SK-N-SH (cell line): ENCODE measurements around the gene GJD3. TPM values are rescaled to one million over a fixed set of nuclear protein-coding genes. Genes with fewer than 3 reads are reported as not detected.
"Not testable (repeated sequence)": the region's sequence is repeated elsewhere in the genome, so short reads cannot be mapped to it uniquely, and the experiment has no call there.

Source experiments
- CTCF ChIA-PET: fragments of 300-600, 350-600 bp; formaldehyde crosslinking; extraction: SDS; loops from one replicate; lab custom pipeline; 2021; lab: Yijun Ruan, JAX
- POLR2A ChIA-PET: fragments of 350-600 bp; sonication (Branson Sonifier 250); formaldehyde crosslinking; extraction: SDS; loops from one replicate; lab custom pipeline; 2020; ENCODE audit warnings: antibody characterized with exemption, inconsistent platforms; lab: Yijun Ruan, JAX
- DNase-seq: peaks from one replicate; pipeline ENCODE4 v3.0.0; 2012
- H2AFZ ChIP-seq: fragments of 200-600 bp; sonication (generic); 2 replicates; pipeline ENCODE4 v1.8.1; 2016; ENCODE audit warnings: antibody characterized with exemption, mild to moderate bottlenecking, low read depth
- H3F3A ChIP-seq: fragments of 200-600 bp; sonication (generic); replicated peaks from 2 replicates; pipeline ENCODE3; 2016; ENCODE audit warnings: antibody characterized with exemption, mild to moderate bottlenecking; ENCODE audit not compliant: insufficient read depth
- H3K27ac ChIP-seq, 2 experiments: fragments of 200-500 bp in 1 of 2; fragments of 200-600 bp in 1 of 2; sonication (Bioruptor generic) in 1 of 2; sonication (generic), shearing (Covaris generic) in 1 of 2; 2 replicates each; pipeline versions ENCODE4 v1.5.1 to v1.6.1; 2014 to 2016; ENCODE audit warnings: low read depth in 2 of 2, inconsistent platforms in 1 of 2, low read length in 1 of 2, mild to moderate bottlenecking in 1 of 2, mixed read lengths in 1 of 2
- H3K27me3 ChIP-seq: fragments of 200-600 bp; sonication (generic), shearing (Covaris generic); 2 replicates; pipeline ENCODE4 v1.6.1; 2016; ENCODE audit warnings: mixed run types; ENCODE audit not compliant: insufficient read depth
- H3K36me3 ChIP-seq, 2 experiments: fragments of 200-500 bp in 1 of 2; fragments of 200-600 bp in 1 of 2; sonication (Bioruptor generic) in 1 of 2; sonication (generic) in 1 of 2; replicated peaks in 1 of 2; 2 replicates each; pipeline versions ENCODE3 to v1.5.1; 2014 to 2016; ENCODE audit warnings: low read length in 1 of 2, mild to moderate bottlenecking in 1 of 2; ENCODE audit not compliant: insufficient read depth in 2 of 2, control insufficient read depth in 1 of 2
- H3K4me1 ChIP-seq, 2 experiments: fragments of 200-500 bp in 1 of 2; fragments of 200-600 bp in 1 of 2; sonication (Bioruptor generic) in 1 of 2; sonication (generic), shearing (Covaris generic) in 1 of 2; 2 replicates each; pipeline versions ENCODE4 v1.5.1 to v1.6.1; 2014 to 2016; ENCODE audit warnings: low read depth in 1 of 2, low read length in 1 of 2, mixed run types in 1 of 2; ENCODE audit not compliant: insufficient read depth in 2 of 2, control insufficient read depth in 1 of 2
- H3K4me2 ChIP-seq: fragments of 200-600 bp; sonication (generic), shearing (Covaris generic); 2 replicates; pipeline ENCODE4 v1.6.1; 2017; ENCODE audit warnings: mixed run types
- H3K4me3 ChIP-seq, 2 experiments: fragments of 200-500 bp in 1 of 2; fragments of 200-600 bp in 1 of 2; sonication (Bioruptor generic) in 1 of 2; sonication (generic), shearing (Covaris generic) in 1 of 2; 2 replicates each; pipeline versions ENCODE4 v1.5.1 to v1.8.1; 2014 to 2016; ENCODE audit warnings: low read depth in 2 of 2, inconsistent platforms in 1 of 2, low read length in 1 of 2, mild to moderate bottlenecking in 1 of 2, mixed read lengths in 1 of 2, moderate library complexity in 1 of 2
- H3K79me2 ChIP-seq: fragments of 200-600 bp; sonication (generic); 2 replicates; pipeline ENCODE4 v1.8.1; 2017; ENCODE audit warnings: mild to moderate bottlenecking; ENCODE audit not compliant: insufficient read depth
- H3K9ac ChIP-seq: fragments of 200-600 bp; sonication (generic); 2 replicates; pipeline ENCODE4 v1.6.1; 2017; ENCODE audit warnings: mixed run types
- H3K9me2 ChIP-seq: fragments of 200-600 bp; sonication (generic); 2 replicates; pipeline ENCODE4 v1.6.1; 2017; ENCODE audit warnings: mixed run types
- H3K9me3 ChIP-seq: fragments of 200-600 bp; sonication (generic); 2 replicates; pipeline ENCODE4 v1.6.1; 2017; ENCODE audit warnings: mixed run types, mild to moderate bottlenecking, moderate library complexity
- H4K20me1 ChIP-seq: fragments of 200-600 bp; sonication (generic); 2 replicates; pipeline ENCODE4 v1.6.1; 2017; ENCODE audit warnings: mild to moderate bottlenecking, mixed run types; ENCODE audit not compliant: insufficient read depth
- CHD2 ChIP-seq: fragments of 150-350 bp; IDR thresholded peaks from 2 replicates; pipeline ENCODE4 v1.6.1; 2018; ENCODE audit warnings: low read length; ENCODE audit not compliant: partially characterized antibody
- EZH2phosphoT487 ChIP-seq: fragments of 200-600 bp; sonication (generic); IDR thresholded peaks from 2 replicates; pipeline ENCODE4 v1.6.1; 2017; ENCODE audit warnings: low read depth, mixed run types, mild to moderate bottlenecking, antibody characterized with exemption, moderate library complexity, borderline replicate concordance
- FOXM1 ChIP-seq: IDR thresholded peaks from 2 replicates; pipeline ENCODE4 v1.4.0; 2012; ENCODE audit warnings: low read depth, mild to moderate bottlenecking
- MAX ChIP-seq: IDR thresholded peaks from 2 replicates; pipeline ENCODE4 v1.4.0; 2012; ENCODE audit warnings: low read depth
- MEF2A ChIP-seq: IDR thresholded peaks from 2 replicates; pipeline ENCODE4 v1.4.0; 2012; ENCODE audit warnings: low read depth, borderline replicate concordance
- NFIC ChIP-seq: IDR thresholded peaks from 2 replicates; pipeline ENCODE4 v1.4.0; 2012; ENCODE audit warnings: borderline replicate concordance
- POLR2AphosphoS5 ChIP-seq: IDR thresholded peaks from 2 replicates; pipeline ENCODE4 v1.6.1; 2012; ENCODE audit warnings: low read depth, low read length
- RXRA ChIP-seq: IDR thresholded peaks from 2 replicates; pipeline ENCODE4 v1.4.0; 2012; ENCODE audit warnings: low read depth, mild to moderate bottlenecking, borderline replicate concordance
- SIN3A ChIP-seq: IDR thresholded peaks from 2 replicates; pipeline ENCODE4 v1.6.1; 2012; ENCODE audit warnings: low read depth, mild to moderate bottlenecking, low read length, moderate library complexity, borderline replicate concordance
- TEAD4 ChIP-seq: IDR thresholded peaks from 2 replicates; pipeline ENCODE4 v1.4.0; 2012; ENCODE audit warnings: mild to moderate bottlenecking, borderline replicate concordance; ENCODE audit not compliant: insufficient read depth
- WGBS: methylation state at CpG from one replicate; pipeline ENCODE4 v1.1.6; 2017; ENCODE audit warnings: low lambda C conversion rate; 5-methylcytosine and 5-hydroxymethylcytosine counted together
- polyA plus RNA-seq, 3 experiments: library from polyadenylated mRNA; depleted of rRNA; stranded (reverse); fragments of >200 nt; gene quantifications; 2 replicates each; pipeline ENCODE4 v1.2.3, GENCODE V29; 2012
- TF ChIP-seq, protein P1 (sequence below): fragments of 150-350 bp; IDR thresholded peaks from 2 replicates; pipeline ENCODE4 v1.6.1; 2016; ENCODE audit warnings: mild to moderate bottlenecking, low read depth, low read length

Gene GJD3, protein sequence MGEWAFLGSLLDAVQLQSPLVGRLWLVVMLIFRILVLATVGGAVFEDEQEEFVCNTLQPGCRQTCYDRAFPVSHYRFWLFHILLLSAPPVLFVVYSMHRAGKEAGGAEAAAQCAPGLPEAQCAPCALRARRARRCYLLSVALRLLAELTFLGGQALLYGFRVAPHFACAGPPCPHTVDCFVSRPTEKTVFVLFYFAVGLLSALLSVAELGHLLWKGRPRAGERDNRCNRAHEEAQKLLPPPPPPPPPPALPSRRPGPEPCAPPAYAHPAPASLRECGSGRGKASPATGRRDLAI
- polyA plus RNA-seq (2012; rRNA removed) = not detected in 2 replicates
- polyA plus RNA-seq (2012; cell fraction: cytosol; rRNA removed) = not detected in 2 replicates
- polyA plus RNA-seq (2012; cell fraction: nucleus; rRNA removed) = not detected in 2 replicates

DNA sequence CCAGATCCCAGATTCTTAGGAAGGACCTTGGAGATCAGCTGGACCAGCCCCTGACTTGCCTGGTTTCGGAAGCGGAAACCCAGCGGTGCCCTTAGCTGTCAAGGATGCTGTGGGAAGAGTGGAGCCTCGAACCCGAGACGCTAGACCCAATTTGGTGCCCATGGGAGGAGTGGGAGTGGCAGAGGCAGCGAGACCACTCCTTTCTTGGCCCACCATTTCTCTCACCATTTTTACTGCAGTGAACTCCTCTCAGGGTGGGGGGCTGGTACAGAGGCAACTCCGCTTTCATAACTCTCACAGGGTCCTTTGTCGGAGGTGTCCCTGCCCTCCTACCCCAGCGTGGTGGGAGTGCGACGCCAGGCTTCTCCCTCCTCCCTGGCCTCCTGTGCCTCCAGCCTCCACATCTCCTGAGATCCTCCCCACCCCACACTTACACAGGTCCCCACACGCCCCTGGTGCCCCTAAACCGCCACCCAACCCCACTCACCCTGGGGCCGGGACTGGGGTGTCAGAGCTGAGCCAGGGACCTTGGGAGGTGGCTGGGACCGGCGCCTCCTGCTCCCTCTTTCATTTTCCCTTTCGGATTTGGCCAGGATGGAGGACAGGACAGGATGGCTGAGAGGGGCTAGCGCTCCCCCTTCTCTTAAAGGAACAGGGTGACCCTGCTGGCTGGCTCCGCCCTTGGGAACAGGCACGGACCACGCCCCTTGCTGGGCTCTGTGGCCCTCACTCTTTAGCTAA, at the start of gene GJD3:
Gene GJD3 (minus strand): TSS at position 617 of the 741 bp plus-strand sequence. CDS start 922 bp downstream, outside the sequence.
- H3K4me2 ChIP-seq = peak within 1 kb of the TSS; percentile 76; the same call in 1 of the 2 replicates
- no peaks in the 10 kb centered on the region for H3F3A ChIP-seq
- TF ChIP-seq MAX (no peak), RXRA (no peak), POLR2AphosphoS5 (no peak), NFIC (no peak), FOXM1 (no peak), TEAD4 (no peak), MEF2A (no peak), EZH2phosphoT487 (no peak), CHD2 (no peak), SIN3A (no peak)
- TF ChIP-seq, protein P1, sequence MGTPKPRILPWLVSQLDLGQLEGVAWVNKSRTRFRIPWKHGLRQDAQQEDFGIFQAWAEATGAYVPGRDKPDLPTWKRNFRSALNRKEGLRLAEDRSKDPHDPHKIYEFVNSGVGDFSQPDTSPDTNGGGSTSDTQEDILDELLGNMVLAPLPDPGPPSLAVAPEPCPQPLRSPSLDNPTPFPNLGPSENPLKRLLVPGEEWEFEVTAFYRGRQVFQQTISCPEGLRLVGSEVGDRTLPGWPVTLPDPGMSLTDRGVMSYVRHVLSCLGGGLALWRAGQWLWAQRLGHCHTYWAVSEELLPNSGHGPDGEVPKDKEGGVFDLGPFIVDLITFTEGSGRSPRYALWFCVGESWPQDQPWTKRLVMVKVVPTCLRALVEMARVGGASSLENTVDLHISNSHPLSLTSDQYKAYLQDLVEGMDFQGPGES = no peak
- H4K20me1 ChIP-seq = no peaks in the 10 kb centered on the region
- peaks cover 0 to 15% of the 10 kb centered on the region in 2 experiments; a peak in 1 of 4 replicates for H3K4me1 ChIP-seq
- ChIA-PET CTCF (interaction anchor here (0.8 to 57.6 kb wide), 12 partner anchors 9 to 194 kb away, joined by 3 to 1706 read pairs (median 8); partner anchors contain the start of genes CCR7, CDC6, RARA and TOP2A), POLR2A (no interaction called here)
- no peak within 1 kb of the TSS for H3K9ac ChIP-seq
- H3K4me3 ChIP-seq = peak within 1 kb of the TSS in 1 of 2 experiments; percentile 57; a peak in 2 of 4 replicates
- no peaks in the 10 kb centered on the region for H3K27me3 ChIP-seq
- no peaks in the 10 kb centered on the region for H3K9me2 ChIP-seq
- WGBS = 98% methylated on average over 19 of the region's 22 CpGs
- no peaks in the 10 kb centered on the region for H3K36me3 ChIP-seq
- H2AFZ ChIP-seq = no peak within 1 kb of the TSS; the same call in 1 of the 2 replicates
- DNase-seq = peak; percentile 24
- H3K79me2 ChIP-seq = no peaks in the 10 kb centered on the region
- H3K27ac ChIP-seq = no peak within 1 kb of the TSS
- no peaks in the 10 kb centered on the region for H3K9me3 ChIP-seq

DNA sequence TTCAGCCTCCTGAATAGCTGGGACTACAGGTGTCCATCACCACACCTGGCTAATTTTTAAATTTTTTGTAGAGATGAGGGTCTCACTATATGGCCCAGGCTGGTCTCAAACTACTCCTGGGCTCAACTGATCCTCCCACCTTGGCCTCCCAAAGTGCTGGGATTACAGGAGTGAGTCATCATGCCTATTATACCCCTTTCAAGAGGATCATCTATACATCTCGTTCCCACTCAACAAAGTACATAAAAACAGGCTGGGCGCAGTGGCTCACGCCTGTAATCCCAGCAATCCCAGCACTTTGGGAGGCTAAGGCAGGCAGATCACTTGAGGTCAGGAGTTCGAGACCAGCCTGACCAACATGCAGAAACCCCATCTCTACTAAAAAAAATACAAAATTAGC, 49.8 kb upstream of the GJD3 start:
- H3F3A ChIP-seq, POLR2A ChIA-PET, H3K27ac ChIP-seq, H2AFZ ChIP-seq, H4K20me1 ChIP-seq, H3K9me3 ChIP-seq, DNase-seq, H3K9ac ChIP-seq, H3K4me3 ChIP-seq, H3K9me2 ChIP-seq, H3K4me1 ChIP-seq, H3K27me3 ChIP-seq: not testable (repeated sequence)
- Histone ChIP-seq H3K36me3 (peaks cover 14 to 35% of the 10 kb centered on the region in 2 experiments), H3K79me2 (peaks cover 80% of the 10 kb centered on the region), H3K4me2 (peak overlapping the region; percentile 14; the same call in 1 of the 2 replicates)
- WGBS = 86% methylated on average over 4 of the region's 4 CpGs
- CTCF ChIA-PET = interaction anchor here (0.7 to 16.1 kb wide), 19 partner anchors 9 to 145 kb away, joined by 3 to 175 read pairs (median 8); no protein-coding TSS in a partner anchor
